LNCaP clone FGC (cell line): ENCODE results near the gene TGM6.

Experiments used
- DNase-seq: peaks from one replicate; pipeline ENCODE4 v3.0.0-alpha.2; 2011; ENCODE audit warnings: low read depth
- H3K4me3 ChIP-seq: 2 replicates; pipeline ENCODE4 v1.5.1; 2011; ENCODE audit warnings: mild to moderate bottlenecking, low read depth, low read length, control low read depth
- TF ChIP-seq, protein P1 (sequence below): IDR thresholded peaks from 2 replicates; pipeline ENCODE4 v1.5.1; 2012; ENCODE audit warnings: mild to moderate bottlenecking; ENCODE audit not compliant: control insufficient read depth, insufficient read depth; ENCODE audit errors: extremely low read depth

The TGM6 gene

GRCh38 chr20:2361035-2361593 lies 19.6 kb upstream of the TGM6 start:
- TF ChIP-seq, protein P1, sequence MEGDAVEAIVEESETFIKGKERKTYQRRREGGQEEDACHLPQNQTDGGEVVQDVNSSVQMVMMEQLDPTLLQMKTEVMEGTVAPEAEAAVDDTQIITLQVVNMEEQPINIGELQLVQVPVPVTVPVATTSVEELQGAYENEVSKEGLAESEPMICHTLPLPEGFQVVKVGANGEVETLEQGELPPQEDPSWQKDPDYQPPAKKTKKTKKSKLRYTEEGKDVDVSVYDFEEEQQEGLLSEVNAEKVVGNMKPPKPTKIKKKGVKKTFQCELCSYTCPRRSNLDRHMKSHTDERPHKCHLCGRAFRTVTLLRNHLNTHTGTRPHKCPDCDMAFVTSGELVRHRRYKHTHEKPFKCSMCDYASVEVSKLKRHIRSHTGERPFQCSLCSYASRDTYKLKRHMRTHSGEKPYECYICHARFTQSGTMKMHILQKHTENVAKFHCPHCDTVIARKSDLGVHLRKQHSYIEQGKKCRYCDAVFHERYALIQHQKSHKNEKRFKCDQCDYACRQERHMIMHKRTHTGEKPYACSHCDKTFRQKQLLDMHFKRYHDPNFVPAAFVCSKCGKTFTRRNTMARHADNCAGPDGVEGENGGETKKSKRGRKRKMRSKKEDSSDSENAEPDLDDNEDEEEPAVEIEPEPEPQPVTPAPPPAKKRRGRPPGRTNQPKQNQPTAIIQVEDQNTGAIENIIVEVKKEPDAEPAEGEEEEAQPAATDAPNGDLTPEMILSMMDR, result no peak

GRCh38 chr20:2363187-2363586 lies 17.5 kb upstream of the TGM6 start:
- no peak overlapping the region for H3K4me3 ChIP-seq
- TF ChIP-seq, protein P1, result no peak
- DNase-seq, result no peak

More at GRCh38 chr20:2361035-2361593, 19.6 kb upstream of the TGM6 start:
- H3K4me3 ChIP-seq, result no peak overlapping the region
- no peak for DNase-seq

- DNase-seq, result no peak
- TF ChIP-seq, protein P1, result no peak
Measured at GRCh38 chr20:2363587-2363986, 17.1 kb upstream of the TGM6 start.

DNA sequence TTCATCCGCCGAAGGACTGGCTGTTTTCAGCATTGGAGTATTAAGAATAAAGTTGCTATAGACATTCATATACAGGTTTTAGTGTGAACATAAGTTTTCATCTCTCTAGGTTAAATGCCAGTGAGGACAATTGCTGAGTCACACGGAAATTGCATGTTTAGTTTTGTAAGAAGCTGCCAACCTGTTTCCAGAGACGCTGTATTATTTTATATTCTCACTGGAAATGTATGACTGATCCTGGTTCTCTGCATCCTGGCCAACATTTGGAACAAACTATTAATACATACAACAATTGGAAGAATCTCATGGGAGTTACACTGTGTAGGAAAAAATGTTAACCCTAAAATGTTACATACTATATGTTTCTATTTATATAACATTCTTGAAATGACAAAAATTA lies 16.7 kb upstream of the TGM6 start:
- no peak overlapping the region for H3K4me3 ChIP-seq
- no peak for DNase-seq
- TF ChIP-seq, protein P1, result no peak

More at GRCh38 chr20:2363587-2363986, 17.1 kb upstream of the TGM6 start:
- H3K4me3 ChIP-seq, result no peak overlapping the region

- H3K4me3 ChIP-seq, result no peak overlapping the region
- TF ChIP-seq, protein P1, result no peak
- no peak for DNase-seq
Measured at GRCh38 chr20:2365091-2365490, 15.6 kb upstream of the TGM6 start.

DNA sequence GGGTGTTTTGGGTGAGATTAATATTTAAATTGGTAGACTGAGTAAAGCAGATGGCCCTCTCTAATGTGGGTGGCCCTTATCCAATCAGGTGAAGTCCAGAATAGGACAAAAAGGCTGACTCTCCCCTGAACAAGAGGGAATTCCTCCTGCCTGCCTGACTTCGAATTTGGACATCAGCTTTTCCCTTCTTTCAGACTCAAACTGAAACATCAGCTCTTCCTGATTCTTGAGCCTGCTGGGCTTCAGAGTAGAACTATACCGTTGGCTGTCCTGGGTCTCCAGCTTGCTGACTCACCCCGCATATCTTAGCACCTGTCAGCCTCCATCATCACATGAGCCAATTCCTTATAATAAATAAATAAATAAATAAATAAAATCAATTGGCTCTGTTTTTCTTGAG lies 15.0 kb upstream of the TGM6 start:
- no peak overlapping the region for H3K4me3 ChIP-seq
- TF ChIP-seq, protein P1, result no peak
- DNase-seq, result no peak

DNA sequence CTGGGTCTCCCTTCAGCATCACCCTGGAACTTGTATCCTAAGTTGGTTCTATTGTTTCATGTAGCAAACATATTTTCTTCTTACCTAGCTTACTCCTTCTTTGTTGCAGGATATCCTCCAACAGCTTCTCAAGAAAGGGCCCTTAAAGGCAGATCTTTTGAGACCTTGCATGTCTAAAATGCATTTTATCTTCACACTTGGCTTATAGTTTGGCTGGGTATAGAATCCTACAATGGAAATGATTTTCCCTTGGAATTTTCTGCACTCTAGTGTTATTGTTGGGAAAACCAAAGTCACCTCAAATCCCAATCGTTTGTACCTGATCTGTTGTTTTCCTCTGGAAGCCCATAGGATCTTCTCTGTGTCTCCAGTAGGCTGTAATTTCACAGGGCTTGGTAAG lies 12.1 kb upstream of the TGM6 start:
- TF ChIP-seq, protein P1, result no peak
- no peak overlapping the region for H3K4me3 ChIP-seq
- no peak for DNase-seq
